NCI-H510A (cell line): ENCODE results near the gene GPR37L1.
"Not testable (repeated sequence)": the region's sequence is repeated elsewhere in the genome, so short reads cannot be mapped to it uniquely, and the experiment has no call there.

ENCODE experiments used
- DNase-seq: peaks from one replicate; lab custom pipeline; 2025; lab: John Stamatoyannopoulos, UW

The GPR37L1 gene

DNA sequence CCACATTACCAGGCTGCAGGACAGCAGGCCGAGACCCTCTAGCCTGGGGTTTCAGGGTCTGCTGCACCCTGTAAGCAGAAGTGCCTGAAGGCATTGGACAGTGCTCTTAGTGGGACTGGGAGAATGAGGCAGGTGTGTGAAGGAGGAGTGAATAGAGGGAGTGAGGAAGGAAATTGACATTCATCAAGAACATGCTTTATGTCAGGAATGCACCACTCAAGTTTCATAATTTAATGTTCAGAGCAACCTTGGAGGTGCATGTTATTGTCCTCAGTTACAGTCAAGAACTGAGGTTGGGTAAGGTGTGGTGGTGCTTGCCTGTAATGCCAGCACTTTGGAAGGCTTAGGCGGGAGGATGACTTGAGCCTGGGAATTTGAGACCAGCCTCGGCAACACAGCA lies 11.7 kb upstream of the GPR37L1 start:
- no peak for DNase-seq

DNA sequence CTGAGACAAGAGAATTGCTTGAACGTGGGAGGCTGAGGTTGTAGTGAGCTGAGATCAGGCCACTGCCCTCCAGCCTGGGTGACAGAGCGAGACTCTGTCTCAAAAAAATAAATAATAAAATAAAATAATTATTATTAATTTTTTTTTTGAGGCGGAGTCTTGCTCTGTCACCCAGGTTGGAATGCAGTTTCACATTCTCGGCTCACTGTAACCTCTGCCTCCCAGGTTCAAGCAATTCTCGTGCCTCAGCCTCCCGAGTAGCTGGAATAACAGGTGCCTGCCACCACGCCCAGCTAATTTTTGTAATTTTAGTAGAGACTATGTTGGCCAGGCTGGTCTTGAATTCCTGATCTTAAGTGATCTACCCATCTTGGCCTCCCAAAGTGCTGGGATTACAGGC lies 11.1 kb upstream of the GPR37L1 start:
- DNase-seq, result not testable (repeated sequence)

DNA sequence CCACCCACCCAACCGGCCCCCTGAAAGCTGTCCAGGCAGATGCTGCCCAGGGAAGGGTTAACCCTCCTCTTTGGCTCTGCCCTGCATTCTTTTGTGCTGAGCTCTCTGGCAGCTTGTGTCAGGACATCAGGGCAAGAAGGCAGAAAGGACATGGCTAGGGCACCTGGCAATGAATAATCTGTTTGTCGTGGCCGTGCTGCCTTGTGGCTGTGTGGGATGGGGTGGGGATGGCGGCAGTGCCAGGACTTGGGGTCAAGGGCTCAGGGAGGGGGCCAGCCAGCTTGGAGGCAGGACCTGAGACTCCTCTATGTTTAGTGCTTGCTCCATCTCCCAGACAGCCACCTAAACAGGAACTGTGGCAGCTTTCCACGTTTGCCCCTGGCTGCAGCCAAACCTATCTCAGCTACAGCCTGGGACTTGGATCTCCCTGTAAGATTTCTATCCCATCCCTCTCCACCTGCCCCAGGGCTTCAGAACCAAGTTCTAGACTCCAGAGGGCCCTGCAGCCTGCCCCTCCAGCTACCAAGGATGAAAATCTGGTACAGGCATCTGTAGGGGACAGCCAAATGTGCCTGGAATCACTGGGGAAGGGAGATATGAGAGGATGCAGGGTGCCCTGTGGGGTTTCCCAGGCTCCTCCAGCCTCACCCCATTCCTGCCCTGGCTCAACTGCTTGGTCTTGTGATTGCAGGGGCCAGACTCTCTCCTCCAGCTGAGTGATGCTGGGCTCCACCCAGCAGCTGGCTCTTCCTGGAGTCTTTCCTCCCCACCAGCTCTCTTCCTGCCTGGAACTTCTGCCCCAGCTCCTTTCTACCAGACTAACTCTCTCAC lies 9.6 kb upstream of the GPR37L1 start:
- DNase-seq, result no peak

DNA sequence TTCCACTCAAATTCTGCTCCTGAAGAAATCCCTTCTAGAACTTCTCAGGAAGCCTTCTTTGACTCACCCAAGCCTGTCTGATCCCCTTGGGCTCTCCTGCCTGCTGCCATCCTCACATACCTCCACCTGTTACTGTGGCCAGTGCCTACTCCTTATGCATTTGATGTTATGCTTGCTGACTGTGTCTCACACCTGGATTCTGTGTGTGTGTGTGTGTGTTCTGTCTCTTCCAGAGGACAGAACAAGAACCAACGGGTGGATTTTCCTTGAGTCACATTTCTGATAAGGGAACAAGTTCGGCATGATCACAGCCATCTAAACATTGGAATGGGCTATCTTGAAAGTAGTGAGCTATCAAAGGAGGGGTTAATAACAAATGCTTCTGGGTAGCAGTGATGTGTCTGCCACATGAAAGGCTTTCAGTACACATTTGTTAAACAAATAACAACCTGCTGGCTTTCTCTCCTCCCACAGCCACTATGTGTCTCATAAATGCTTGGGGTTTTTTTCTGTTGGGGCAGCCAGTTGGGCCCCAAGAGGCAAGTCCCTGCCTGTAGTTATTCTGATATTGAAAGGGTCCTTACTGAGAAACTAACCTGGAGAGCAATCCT lies 8.9 kb upstream of the GPR37L1 start:
- DNase-seq, result no peak

DNA sequence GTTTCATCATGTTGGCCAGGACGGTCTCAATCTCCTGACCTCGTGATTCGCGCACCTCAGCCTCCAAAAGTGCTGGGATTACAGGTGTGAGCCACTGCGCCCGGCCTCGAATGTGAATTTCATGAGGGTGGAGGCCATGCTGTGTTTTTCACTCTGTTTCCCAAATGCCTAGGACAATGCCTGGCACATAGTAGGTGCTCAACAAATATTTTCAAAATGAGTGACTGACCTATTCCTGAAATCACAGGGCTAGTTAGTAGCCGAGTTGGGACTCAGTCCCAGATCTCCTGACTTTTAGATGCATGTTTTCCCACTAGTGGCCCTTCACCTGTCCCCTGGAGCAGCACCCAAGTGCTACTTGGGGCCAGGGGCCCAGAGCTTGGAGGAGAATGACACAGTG lies 6.4 kb upstream of the GPR37L1 start:
- DNase-seq, result no peak

DNA sequence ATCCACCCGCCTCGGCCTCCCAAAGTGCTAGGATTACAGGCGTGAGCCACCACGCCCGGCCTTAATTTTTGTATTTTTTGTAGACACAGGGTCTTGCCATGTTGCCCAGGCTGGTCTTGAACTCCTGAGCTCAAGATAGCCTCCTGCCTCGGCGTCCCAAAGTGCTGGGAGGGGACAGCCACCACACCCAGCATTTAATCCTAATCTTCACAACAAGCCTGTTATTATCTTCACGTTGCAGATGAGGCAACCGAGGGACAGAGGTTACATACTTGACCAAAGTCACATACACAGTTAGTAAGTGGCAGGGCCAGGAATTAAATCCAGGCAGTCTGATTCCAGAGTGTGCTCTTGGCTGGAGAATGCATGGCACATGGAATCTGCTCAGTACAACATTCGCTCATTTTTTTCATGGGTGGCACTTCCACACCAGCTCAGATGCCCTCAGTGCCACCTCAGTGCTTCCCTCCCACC lies 4.8 kb upstream of the GPR37L1 start:
- no peak for DNase-seq

DNA sequence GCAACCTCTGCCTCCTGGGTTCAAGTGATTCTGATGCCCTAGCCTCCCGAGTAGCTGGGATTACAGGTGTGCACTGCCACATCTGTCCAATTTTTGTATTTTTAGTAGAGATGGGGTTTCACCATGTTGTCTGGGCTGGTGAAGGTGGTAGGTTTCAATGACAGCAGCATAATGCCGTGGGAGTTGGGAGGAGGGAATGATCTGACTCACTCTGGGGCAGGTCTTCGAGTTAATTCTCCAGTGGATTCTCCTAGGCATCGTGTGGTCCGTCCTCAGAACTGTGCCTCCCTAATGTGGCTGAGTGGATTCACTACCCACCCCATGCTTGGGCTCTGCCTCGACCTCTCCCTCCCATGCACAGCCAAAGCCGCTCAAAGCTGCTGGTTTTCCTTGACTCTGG lies 1.7 kb upstream of the GPR37L1 start:
- no peak for DNase-seq

DNA sequence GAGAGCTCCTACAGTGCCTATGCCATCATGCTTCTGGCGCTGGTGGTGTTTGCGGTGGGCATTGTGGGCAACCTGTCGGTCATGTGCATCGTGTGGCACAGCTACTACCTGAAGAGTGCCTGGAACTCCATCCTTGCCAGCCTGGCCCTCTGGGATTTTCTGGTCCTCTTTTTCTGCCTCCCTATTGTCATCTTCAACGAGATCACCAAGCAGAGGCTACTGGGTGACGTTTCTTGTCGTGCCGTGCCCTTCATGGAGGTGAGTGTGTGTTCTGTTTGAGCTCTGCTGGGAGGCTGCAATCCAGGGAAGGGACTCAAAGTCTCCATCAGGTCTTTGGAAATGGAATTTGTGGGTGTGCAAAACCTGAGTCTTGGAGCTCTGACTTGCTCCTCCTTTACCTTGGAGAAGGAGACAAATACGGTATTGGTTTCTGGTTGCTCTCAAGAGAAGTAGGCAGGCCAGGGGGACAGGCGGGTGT lies 658 bp downstream of the GPR37L1 start:
- no peak for DNase-seq

DNA sequence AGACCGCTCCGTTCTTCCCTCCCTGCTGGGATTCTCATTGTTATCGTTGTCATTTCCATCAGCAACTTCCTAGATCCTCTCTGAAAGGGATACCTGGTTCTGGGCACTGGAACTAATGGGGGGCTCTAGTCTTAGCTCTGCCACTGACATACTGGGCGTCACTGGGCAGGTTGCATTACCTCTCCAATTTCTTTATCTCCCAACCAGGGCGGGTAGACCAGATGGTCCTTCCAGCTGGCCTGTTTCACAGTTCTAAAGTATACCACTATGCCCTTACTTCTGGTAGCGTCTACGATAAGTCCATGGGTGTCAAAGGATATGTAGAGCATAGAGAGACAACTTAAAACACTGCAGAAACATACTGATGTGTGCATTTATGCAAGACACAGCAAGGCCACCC lies 1.4 kb downstream of the GPR37L1 start:
- DNase-seq, result no peak

DNA sequence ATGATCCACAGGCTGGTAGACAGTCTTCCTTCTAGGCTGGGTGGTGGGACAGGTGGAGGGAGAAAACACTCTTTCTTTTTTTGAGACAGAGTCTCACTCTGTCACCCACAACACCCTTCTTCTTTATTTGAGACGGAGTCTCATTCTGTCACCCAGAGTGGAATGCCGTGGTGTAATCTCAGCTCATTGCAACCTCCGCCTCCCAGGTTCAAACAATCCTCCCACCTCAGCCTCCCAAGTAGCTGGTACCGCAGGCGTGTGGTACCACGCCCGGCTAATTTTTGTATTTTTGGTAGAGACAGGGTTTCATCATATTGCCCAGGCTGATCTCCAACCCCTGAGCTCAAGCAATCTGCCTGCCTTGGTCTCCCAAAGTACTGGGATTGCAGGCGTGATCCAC lies 2.9 kb downstream of the GPR37L1 start:
- DNase-seq, result no peak

DNA sequence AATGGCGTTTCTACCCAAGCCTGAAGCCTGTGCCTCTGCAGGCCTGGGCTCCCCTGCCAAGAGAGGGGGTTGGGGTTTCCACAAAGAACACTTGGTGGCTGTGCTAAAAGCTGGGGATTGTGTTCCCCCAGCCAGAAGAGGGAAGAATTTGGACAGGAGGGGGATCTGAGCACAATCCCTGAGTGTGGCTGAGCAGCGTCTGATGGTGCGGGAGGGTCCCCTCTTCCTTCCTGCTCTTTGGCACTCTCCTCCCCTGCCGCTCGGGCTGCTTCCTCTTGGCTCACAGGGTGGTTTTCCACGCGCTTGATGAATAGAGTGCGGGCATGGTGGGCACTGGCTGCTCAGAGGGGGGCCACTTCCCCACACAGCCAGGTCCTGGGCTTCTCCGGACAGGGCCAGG lies 3.7 kb downstream of the GPR37L1 start:
- no peak for DNase-seq

DNA sequence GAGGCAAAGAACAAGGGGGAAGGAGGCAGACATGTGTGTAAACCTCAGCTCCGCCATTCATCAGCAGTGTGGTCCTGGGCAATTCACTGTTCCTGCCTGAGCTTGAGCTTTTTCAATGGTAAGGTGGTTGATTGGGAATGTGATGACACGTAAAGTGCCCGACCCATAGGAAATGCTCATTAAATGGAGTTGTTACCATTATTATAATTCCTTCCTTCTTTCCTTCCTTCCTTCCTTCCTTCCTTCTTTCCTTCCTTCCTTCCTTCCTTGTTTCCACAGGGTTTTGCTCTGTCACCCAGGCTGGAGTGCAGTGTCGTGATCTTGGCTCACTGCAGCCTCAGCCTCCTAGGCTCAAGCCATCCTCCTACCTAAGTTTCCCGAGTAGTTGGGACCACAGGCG lies 4.3 kb downstream of the GPR37L1 start:
- DNase-seq, result no peak

DNA sequence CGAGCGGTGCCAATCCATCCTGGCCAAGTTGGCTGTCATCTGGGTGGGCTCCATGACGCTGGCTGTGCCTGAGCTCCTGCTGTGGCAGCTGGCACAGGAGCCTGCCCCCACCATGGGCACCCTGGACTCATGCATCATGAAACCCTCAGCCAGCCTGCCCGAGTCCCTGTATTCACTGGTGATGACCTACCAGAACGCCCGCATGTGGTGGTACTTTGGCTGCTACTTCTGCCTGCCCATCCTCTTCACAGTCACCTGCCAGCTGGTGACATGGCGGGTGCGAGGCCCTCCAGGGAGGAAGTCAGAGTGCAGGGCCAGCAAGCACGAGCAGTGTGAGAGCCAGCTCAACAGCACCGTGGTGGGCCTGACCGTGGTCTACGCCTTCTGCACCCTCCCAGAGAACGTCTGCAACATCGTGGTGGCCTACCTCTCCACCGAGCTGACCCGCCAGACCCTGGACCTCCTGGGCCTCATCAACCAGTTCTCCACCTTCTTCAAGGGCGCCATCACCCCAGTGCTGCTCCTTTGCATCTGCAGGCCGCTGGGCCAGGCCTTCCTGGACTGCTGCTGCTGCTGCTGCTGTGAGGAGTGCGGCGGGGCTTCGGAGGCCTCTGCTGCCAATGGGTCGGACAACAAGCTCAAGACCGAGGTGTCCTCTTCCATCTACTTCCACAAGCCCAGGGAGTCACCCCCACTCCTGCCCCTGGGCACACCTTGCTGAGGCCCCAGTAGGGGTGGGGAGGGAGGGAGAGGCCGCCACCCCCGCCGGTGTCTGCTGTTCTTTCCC lies 5.3 kb downstream of the GPR37L1 start:
- no peak for DNase-seq

DNA sequence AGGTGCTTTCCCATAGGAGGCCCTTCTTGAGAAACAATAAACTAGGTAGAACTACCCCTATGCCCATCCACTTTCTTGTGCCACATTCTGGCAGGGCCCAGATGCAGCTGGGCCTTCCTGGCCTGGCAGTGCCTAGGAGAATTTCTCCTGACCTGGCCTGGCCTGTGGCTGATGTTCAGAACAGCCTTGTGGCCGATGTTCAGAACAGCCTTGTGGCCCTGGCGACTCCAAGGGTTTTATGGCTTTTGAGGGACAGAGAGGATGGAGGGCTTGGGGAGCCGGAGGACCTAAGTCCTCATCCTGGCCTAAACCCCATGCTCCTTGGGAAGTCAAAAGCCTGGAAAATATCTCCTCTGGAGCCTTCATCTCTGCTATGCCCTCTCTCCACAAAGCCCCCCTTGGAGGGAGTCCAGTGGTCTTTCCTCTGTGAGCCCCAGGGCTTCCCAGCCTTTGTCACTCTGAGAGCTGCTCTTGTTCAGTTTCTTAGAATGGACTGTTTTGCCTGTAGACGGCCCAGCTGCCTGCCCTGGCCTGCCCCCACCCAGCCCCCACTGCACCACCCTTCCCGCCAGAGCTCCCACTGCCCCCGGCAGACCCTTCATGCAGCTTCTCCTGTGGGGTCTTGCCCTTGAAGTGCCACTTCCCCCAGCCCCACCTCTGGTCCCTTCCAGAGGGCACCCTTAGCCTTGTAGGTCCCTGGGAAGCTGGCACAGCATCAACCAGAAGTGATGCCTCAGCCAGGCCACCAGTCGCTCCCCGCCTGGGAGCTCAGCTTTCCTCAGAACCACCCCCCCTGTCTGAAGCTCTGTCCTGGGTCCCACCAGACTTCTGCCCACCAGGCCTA lies 7.0 kb downstream of the GPR37L1 start:
- DNase-seq, result no peak

DNA sequence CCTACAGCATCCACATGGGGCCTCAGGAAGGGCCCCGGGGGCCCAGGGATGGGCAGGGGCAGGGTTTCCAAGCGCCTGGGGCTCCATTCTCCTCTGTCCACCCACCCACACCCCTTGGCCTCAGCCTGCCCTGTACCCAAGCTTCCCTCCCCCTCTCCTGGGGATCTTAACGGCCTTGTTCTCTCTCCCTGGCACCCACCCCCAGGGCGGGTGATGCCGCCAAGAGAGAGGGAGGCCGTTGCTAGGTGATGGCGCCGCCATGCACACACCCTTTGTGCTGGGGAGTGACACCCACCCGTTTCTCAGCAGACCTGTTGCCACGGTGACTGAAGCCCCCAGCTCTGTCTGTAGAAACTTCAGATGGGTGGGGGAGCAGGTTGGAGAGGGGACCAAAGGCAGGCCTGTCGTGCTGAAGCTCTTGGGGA lies 7.6 kb downstream of the GPR37L1 start:
- no peak for DNase-seq

DNA sequence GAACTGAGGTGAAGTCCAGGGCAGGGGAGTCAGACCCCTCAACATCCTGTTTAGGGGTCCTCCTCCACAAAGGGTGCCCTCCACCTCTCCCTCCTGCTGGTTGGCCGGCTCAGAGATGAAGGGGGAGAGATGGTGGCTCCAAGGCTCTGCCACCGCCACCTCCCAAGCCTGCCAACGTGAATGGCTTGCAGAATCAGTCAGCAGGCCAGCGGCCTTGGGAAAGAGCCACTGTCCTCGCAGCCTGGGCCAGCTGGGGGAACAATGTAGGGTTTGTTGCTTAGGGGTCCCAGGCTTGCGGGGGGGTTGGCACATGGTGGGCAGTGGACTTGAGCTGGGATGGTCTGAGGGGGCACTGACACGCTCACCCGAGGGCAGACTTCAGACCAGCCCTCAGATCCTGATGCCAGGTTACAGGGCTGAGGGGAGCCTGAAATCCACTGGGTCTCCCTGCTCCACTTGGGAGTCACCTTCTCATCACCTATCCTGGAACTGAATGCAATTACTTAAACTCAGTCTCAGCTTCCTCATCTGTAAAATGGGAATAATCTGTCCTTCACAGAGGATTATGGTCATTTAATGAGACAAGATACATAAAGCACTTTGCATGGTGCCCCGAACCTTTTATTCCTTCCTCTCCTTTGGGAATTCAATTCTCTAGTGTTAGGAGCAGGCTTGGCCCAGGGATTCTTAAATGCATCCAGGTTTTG lies 8.3 kb downstream of the GPR37L1 start:
- DNase-seq, result no peak

DNA sequence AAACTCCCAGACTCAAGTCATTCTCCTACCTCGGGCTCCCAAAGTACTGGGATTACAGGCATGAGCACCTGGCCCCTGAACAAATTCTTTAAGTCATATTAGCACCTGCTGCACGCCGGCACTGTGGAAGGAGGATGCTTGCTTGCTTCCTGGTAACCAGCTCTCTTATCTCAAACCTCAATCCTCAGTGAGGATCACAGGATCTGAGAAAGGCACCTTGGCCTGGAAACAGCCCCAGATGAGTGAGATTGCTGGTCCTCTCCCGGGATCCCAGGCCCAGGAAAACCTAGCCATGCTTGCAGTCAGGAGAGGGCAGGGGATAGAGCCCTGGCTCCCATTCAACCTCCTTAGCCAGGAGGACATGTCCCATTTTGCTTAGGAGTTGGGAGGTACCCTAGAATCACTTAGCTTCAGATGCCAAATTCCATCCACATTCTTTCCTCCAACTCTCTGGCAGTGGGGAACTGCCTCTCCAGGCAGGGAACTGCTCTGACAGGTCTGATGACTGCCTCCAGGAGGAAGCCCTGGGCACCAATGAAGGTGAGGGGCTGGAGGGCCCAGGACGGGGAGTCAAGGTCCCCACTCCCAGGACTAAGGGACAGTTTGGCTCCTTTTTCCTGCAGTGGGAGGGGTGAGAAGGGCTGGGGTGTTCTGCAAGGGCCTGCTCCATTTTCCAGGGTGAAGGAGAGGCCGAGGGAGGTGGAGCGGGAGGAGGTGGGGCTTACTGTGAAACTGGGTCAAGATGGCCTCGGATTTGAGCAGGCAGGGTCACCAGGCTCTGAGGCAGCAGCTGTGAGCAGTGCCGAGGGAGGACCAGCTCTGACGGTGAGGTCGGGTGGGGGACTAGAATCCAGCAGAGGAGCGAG lies 9.5 kb downstream of the GPR37L1 start:
- DNase-seq, result no peak

DNA sequence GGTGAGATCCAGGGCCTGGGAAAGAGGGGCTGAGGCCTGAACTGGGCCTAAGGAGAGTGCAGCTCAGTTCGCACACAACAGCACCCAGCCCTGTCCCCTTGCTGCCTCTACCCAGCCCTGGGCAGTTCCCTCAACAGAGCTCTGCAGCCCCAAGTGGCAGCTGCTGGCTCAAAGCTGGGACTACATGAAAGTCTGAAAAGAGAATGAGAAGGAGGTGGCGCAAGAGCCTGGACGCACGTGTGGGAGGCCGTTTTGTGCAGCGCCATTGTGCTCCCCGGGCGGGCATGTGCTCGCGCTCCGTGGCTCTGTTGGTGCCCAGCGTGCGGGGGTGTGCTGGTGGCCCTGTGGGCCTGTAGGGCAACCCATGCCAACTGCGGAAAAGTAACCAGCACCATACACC lies 10.3 kb downstream of the GPR37L1 start:
- DNase-seq, result no peak

DNA sequence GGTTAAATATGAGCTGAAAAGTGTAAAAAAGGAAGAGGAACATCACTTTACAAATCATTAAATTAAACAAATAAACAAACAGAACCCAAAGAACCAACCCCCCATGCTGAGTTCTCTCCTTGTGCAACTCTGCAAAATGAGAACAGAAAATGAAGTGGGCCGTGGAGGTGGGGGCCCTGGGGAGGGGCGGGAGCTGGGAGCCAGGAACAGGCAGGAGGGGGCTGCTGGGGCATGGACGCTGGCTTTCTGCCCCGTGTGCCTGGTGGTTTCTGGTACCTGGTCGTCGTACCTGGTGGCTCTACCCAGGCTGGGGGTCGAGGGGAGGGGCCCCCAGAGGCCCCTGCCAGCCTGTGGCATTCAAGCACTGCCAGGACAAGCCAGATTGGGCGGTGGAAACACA lies 10.8 kb downstream of the GPR37L1 start:
- no peak for DNase-seq

DNA sequence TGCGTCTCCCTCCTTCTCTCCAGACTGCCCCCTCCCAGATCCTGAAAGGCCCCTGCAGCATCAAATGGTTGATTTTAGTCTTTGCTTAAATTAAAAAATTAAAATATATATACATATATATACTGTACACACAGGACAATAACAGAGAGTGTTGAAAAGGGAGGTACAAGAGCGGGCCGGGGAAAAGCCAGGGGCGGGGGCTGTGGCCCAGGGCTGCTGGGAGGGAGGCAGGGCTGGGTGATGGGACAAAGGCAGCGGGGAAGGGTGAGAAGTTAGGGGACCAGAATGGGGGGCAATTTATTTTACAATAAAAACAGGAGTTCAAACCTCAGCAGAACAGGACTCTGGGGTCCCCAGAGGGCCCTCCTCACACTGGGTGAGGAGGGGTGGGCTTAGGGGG lies 11.3 kb downstream of the GPR37L1 start:
- no peak for DNase-seq
